HG02840 (cell line): ENCODE measurements around the gene CXCL12.

Experiments
- ATAC-seq: cut with Tn5 transposase; IDR thresholded peaks from one replicate; pipeline ENCODE4 v1.9.1; 2021; ENCODE audit warnings: mild to moderate bottlenecking, moderate library complexity, moderate number of reproducible peaks; ENCODE audit not compliant: unreplicated experiment, low FRiP score

Gene CXCL12

DNA sequence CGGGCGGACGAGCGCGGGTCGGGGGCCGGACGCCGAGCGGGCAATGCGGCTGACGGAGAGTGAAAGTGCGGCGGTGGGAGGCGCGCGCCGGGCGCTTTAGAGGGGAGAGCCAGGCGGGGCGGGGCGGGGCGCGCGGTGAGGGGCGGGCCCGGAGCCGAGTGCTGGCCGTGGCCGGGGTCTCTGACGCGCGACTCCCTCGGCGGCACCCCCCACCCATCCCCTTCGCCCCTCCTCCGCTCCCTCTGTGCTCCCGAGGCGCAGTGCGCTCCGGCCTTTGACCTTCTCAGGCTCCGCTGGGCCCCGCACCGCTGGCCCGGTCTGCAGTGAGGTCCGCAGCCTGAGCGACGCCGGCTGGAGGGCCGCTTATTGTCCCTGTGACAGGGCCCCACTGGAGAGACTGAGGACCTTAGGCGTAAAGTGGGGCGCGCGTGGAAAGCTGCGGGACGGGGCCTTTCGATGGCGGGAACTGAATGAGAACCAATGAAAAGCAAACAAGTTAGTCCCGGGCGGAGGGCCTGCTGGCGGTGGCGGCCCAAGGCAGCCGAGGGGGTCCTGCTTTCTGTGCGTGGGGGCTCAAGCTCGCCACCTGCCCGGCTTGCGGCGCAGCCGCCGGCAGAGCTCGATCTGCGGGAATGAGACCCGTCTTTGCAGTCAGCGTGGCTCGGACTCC, at the start of gene CXCL12:
CXCL12 (minus strand) TSS at position 72 of the 670 bp plus-strand sequence. CDS start 92 bp downstream, outside the sequence.
- no peak for ATAC-seq

DNA sequence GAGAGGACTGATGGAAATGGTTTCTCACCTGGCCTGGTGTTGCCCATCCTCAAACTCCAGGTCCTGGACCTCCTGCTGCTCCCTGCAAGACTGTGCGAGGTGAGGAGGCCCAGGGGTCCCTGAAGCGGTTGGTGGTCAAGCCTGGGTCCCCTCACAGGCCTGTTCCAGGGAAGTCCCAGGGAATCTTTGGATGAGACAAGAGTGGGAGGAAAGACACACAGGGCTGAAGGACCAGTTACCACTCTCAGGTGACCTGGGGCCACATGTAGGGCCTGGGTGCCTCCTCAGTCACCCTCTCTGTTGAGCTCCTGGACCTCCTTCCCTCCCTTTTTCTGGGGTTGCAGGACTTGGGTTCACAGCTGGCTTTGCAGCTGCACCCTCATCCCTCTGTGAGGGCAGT, 42.6 kb upstream of the CXCL12 start:
- ATAC-seq: no peak

DNA sequence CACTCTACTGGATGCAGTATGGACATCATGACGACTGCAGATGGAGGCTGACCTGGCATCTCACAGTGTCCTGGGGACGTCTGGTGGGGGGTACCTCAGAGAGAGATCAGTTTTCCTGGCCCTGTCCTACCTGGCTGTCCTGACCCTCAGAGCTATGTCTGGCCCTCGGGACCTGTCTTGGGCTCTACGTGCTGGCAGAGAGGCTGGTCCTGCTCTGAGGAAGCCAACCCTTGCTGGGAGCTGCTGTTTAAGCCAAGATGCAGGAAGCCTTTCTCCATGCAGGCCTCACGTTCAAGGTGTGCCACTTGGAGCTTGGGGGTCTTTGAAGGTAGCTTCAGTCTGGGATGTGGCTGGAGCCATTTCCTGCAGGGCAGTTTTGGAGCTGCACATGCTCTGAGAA, 42.1 kb upstream of the CXCL12 start:
- no peak for ATAC-seq

GRCh38 chr10:44426247-44427034, 41.5 kb upstream of the CXCL12 start:
- no peak for ATAC-seq

DNA sequence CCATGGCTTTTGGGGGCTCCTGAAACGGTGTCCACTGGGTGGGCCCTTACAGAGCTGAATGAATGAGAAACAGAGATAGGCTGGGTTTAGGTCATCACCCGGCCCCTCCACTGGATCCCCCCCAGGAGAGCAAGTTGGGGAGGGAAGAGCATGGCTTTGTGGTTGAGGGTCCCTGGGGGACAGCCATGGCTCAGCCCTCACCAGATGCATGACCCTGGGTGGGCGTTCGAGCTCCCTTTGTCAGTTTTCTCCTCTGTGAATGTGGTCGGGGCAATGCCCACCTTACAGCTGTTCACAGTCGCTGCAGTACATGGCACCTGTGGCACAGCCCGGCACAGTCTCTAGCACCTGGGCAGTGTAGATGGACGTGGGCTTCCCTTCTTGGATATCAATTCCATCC, 40.6 kb upstream of the CXCL12 start:
- ATAC-seq: no peak

DNA sequence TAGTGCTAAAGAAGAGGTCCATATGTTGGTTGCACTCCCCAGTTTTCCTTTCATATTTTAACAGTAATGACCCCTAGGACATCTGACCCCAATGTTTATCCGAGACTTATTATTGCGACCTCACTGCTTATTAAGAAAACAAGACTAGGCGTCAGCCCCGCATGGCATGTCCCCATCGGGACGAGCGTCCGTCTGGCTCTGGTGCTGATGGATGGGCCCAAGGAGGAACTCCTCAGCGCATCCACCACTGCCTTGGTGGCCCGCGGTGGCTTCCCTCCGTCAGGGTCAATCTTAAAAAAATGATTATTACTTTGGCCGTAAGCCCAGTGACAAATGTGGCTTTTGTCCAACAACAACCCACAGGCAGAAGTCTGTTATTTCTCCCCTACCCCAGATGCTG, 40.1 kb upstream of the CXCL12 start:
- no peak for ATAC-seq

DNA sequence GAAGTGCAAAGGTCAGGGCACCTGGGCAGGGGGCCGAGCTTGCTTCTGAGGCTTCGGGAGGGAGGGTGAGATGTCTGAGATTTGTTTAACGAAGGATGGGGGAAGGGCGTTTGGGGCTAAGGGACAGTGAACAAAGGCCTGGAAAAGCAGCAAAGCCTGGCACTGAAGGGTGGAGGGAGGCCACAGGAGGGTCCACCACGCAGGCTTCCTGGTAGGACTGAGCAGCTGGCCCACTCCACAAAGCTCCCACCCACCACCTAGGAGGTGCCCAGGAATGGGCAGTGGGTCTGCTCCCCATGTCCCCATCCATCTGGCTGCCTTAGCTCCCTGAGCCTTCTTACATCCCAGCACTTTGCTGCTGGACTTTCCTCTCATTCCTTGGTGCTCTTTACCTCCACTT, 39.4 kb upstream of the CXCL12 start:
- no peak for ATAC-seq

DNA sequence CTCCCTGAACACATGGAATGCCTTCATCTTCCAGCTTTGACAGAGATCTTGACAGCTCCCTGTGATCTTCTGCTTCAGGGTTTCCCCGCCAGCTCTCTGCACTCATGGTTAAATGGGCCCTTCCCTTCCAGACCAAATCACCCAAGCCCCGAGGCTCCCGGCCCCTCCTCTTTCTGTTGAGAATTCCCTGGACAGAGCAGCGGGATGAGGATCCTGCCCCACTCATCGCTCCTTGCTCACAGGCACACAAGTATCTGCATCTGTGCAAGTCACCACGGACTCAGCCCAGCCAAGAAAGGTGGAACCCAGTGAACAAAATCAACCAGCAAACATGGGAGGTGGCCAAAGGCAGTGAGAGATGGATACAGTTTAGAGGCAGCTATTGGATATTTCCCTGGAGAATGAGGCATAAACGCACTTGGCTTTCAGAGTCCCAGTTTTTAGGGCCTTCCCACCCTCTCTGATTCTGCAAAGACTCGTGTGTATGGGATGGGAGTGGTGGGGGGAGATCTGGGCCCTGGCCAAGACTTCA, 37.7 kb upstream of the CXCL12 start:
- no peak for ATAC-seq

- ATAC-seq: no peak
These were observed 37.3 kb upstream of the CXCL12 start for GRCh38 chr10:44422153-44422552.

DNA sequence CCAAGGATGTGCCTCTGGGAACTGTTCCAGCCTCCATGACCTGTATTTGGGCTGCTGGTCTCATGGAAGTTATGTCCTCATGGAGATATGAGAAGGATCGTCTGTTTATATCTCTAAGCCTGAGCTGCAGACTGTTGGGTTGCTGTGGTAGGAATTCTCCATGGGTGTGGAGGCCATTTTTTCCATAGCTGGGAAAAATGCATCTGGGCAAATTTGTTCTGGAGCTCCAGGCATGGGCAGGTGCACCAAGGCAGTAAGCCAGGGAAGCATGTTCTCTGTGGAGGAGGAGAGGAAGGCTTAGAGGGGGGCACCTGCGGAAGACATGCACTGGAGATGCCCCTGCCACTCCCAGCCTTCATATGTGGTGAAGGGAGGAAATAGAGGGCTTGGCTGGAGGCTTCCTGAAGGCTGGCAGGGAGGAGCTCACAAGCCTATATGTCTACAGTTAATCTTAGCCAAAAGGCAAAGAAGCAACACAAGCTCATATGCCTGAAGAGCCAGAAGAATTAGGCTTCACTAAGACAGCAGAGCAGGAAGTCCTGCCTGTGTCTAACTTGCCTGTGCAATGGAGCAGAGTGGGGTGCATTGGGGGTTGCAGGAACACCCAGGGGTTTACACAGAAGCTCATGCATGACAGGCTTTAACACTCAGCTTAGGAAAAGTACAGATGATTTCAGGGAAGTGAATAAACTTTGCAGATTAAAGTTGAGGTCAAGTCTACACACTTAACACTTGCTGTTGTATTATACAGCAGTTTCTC, 35.1 kb upstream of the CXCL12 start:
- ATAC-seq: no peak

- ATAC-seq: no peak
These were observed 33.7 kb upstream of the CXCL12 start for GRCh38 chr10:44418637-44419036.

- ATAC-seq: no peak
These were observed 32.9 kb upstream of the CXCL12 start for GRCh38 chr10:44417761-44418160.

DNA sequence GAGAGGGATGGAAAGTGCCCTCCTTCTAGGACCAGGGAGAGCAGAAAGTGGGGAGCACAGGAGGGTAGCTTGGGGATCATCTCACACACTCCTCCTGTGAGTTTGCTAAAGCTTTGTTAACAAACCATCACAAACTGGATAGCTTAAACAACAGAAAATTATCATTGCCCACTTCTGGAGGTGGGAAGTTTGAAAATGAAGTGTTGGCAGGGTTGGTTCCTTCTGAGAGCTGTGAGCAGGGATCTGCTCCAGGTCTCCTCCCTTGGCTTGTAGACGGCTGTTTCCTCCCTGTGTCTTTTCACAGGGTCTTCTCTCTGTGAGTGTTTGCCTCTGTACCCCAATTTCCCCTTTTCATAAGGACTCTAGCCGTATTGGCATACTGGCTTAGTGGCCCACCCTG, 32.0 kb upstream of the CXCL12 start:
- ATAC-seq: no peak

- ATAC-seq: no peak
These were observed 31.3 kb upstream of the CXCL12 start for GRCh38 chr10:44416021-44416771.

GRCh38 chr10:44415121-44415520, 30.2 kb upstream of the CXCL12 start:
- ATAC-seq: no peak

- ATAC-seq: no peak
These were observed 28.5 kb upstream of the CXCL12 start for GRCh38 chr10:44413416-44413815.

DNA sequence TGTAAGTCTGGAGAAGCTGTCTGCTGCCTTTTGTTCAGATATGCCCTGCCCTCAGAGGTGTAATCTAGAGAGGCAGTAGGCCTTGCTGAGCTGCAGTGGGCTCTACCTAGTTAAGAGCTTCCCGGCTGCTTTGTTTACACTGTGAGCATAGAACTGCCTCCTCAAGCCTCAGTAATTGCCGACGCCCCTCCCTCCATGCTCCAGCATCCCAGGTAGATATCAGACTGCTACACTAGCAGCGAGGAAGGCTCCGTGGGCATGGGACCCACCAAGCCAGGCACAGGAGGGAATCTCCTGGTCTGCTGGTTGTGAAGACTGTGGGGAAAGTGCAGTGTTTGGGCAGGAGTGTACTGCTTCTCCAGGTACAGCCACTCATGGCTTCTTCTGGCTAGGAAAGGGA, 26.4 kb upstream of the CXCL12 start:
- ATAC-seq: no peak

- no peak for ATAC-seq
These were observed 20.0 kb upstream of the CXCL12 start for GRCh38 chr10:44404741-44405437.

- no peak for ATAC-seq
These were observed 17.7 kb upstream of the CXCL12 start for GRCh38 chr10:44402465-44403195.
